ENCODE results near the gene FAM110A.
"Not testable (repeated sequence)": the region's sequence is repeated elsewhere in the genome, so short reads cannot be mapped to it uniquely, and the experiment has no call there.

Gene FAM110A

GRCh38 chr20:833450-834150 is at the start of gene FAM110A:
Gene FAM110A, plus strand, starts transcription at chr20:833715. Its CDS starts 11,090 bp downstream, at chr20:844805.
- DNase-seq (ENCODE audit: low spot score), result peak; percentile 97

DNA sequence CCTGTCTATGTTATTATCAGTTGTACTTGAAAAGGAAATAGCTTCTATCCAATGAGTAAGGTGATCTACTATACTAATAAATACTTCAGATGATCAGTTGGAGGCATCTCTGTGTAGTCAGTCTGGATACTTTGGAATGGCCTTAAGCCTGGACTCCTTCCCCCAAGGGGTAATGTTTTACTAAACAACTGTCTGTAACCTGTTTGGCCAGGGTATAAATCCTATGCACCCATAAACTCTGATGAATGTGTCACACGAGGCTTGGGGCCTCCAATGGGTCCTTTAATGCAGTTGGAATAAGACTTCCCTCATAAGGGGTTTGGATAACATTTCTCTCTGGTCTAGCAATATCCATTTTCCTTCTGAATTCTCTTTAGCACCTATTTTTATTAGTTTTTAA is 45.7 kb upstream of the FAM110A start:
- DNase-seq (ENCODE audit: low spot score), result no peak

- no peak for DNase-seq (ENCODE audit: low spot score)
Measured at GRCh38 chr20:791056-791455, 42.5 kb upstream of the FAM110A start.

- no peak for DNase-seq (ENCODE audit: low spot score)
Measured at GRCh38 chr20:792248-792647, 41.3 kb upstream of the FAM110A start.

DNA sequence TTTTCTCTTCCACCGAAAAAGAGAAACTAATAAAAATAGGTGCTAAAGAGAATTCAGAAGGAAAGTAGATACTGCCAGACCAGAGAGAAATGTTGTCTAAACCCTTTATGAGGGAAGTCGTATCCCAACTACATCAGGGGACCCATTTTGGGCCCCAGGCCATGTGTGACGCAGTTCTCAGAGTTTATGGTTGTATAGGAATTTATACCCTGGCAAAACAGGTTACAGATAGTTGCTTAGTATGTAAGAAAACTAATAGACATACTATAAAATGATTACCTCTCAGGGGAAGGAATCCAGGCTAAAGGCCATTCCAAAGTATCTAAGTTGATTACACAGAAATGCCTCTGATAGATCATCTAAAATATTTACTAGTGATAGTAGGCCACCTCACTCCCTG is 36.6 kb upstream of the FAM110A start:
- DNase-seq (ENCODE audit: low spot score), result no peak

DNA sequence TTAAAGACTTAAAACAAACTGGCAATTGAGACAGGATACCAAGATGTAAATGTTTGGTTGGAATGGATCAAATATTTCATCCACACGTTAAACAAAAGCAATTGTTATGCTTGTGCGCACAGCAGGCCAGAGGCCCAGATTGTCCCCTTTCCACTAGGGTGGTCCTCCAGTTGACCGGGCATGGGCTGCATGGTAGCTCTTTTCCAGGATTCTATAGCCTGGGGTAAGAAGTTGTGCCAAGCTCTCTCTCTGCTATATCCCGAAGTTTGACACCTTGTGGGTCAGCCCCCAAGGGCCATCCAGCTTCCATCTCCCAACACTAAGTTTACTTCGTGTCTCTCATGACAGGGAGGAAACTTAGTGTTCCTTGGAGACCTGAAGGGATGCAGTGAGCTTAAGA is 34.8 kb upstream of the FAM110A start:
- DNase-seq (ENCODE audit: low spot score), result not testable (repeated sequence)

- DNase-seq (ENCODE audit: low spot score), result not testable (repeated sequence)
Measured at GRCh38 chr20:800026-800425, 33.5 kb upstream of the FAM110A start.

GRCh38 chr20:801678-802077 is 31.8 kb upstream of the FAM110A start:
- DNase-seq (ENCODE audit: low spot score), result no peak

DNA sequence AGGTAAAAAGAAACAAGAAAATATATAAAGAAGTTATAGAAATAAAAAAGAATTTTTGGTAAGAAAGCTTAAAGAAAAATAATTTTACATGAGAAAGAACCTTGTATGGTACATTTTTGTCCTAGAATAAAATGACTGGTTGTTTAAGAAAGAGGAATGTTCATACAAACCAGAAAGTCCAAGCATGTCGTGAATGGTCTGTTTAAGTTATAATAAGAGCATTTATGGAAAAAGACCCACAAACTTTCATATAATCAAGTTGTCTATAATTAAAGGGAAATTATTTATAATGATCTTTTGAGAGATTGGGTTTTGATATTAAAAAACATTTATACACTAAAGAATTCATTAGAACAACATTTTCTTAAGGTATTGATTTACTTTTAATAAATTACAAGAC is 27.8 kb upstream of the FAM110A start:
- no peak for DNase-seq (ENCODE audit: low spot score)

- not testable (repeated sequence) for DNase-seq (ENCODE audit: low spot score)
Measured at GRCh38 chr20:811776-812434, 21.6 kb upstream of the FAM110A start.

DNA sequence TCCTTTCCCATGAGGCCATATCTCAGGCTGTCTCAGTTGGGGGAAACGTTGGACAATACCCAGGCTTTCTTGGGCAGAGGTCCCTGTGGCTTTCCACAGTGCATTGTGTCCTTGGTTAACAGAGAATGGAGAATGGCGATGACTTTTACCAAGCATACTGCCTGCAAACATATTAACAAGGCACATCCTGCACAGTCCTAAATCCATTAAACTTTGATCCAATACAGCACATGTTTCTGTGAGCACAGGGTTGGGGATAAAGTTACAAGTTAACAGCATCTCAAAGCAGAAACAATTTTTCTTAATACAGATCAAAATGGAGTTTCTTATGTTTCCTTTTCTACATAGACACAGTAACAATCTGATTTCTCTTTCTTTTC is 21.1 kb upstream of the FAM110A start:
- DNase-seq (ENCODE audit: low spot score), result not testable (repeated sequence)

DNA sequence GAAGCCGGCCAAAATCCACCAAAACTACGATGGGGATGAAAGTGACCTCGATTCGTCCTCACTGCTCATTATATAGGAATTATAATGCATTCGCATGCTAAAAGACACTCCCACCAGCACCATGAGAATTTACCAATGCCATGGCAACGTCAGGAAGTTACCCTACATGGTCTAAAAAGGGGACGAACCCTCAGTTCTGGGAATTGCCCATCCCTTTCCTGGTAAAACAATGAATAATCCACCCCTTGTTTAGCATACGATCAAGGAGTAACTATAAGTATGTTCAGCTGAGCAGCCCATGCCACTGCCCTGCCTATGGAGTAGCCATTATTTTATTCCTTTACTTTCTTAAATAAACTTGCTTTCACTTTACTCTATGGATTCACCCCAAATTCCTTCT is 20.1 kb upstream of the FAM110A start:
- no peak for DNase-seq (ENCODE audit: low spot score)

DNA sequence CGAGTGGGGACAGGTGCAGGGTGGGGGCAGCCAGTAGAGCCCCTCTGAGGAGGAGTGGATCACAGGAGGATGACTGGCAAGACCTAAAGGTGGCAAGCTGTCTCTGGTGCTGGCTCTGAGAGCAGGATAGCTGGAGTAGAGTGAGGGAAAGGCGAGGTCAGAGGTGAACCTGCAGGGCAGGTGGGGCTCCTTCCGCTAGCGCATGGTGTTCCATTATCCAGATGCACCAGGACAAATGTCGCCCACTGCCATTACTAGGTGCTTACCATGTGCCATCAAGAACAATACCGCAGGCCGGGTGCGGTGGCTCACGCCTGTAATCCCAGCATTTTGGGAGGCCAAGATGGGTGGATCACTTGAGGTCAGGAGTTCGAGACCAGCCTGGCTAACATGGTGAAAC is 18.3 kb upstream of the FAM110A start:
- DNase-seq (ENCODE audit: low spot score), result no peak

GRCh38 chr20:815914-816606 is 17.5 kb upstream of the FAM110A start:
- DNase-seq (ENCODE audit: low spot score), result peak; percentile 70

DNA sequence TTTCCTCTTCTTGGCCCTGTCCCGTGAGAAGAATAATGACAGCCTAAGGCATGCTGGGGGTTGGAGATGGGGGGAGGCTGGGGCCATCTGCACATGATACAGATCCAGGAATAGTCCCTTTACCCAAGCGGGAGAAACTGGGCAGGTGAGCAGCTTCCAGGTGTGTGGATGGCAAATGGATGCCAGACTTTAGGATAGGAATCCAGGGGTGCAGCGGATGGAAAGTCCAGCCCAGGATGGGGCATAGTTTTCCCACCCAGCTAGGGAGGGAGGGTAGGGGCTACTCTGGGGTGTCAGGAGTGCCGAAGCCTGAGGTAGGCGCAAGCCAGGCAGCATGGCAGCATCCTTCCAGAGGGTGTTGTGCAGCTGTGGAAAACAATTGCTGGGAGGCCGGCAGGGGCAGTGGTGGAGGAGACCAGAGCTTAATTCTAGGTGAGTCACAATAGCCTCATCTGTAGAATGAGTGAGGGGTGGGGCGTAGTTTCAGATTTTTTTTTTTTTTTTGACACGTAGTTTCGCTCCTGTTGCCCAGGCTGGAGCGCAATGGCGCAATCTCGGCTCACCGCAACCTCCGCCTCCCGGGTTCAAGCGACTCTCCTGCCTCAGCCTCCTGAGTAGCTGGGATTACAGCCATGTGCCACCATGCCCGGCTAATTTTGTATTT is 15.4 kb upstream of the FAM110A start:
- no peak for DNase-seq (ENCODE audit: low spot score)

- DNase-seq (ENCODE audit: low spot score), result no peak
Measured at GRCh38 chr20:819680-820322, 13.7 kb upstream of the FAM110A start.

- no peak for DNase-seq (ENCODE audit: low spot score)
Measured at GRCh38 chr20:820323-820953, 13.1 kb upstream of the FAM110A start.

- no peak for DNase-seq (ENCODE audit: low spot score)
Measured at GRCh38 chr20:821046-821730, 12.3 kb upstream of the FAM110A start.

- DNase-seq (ENCODE audit: low spot score), result no peak
Measured at GRCh38 chr20:821731-822065, 11.8 kb upstream of the FAM110A start.

GRCh38 chr20:822651-823573 is 10.6 kb upstream of the FAM110A start:
- no peak for DNase-seq (ENCODE audit: low spot score)

All from Ammon's horn (tissue), 1 donor.